BJ (cell line): ENCODE results near the gene SPCS1. TPM values are rescaled to one million over a fixed set of nuclear protein-coding genes. Genes with fewer than 3 reads are reported as not detected.

ENCODE experiments used
- CTCF ChIA-PET: fragments of 350-600 bp; formaldehyde crosslinking; extraction: SDS; loops from one replicate; lab custom pipeline; 2021; ENCODE audit warnings: antibody characterized with exemption, inconsistent platforms; lab: Yijun Ruan, JAX
- POLR2A ChIA-PET: fragments of 300-600 bp; sonication (Branson Sonifier 250); formaldehyde crosslinking; extraction: SDS; loops from one replicate; lab custom pipeline; 2021; ENCODE audit warnings: antibody characterized with exemption; lab: Charles Lee
- DNase-seq: peaks from one replicate; pipeline ENCODE4 v3.0.0-alpha.2; 2011; ENCODE audit warnings: low read depth
- H3K27me3 ChIP-seq: 2 replicates; pipeline ENCODE4 v1.6.0; 2011; ENCODE audit warnings: low read length; ENCODE audit not compliant: control insufficient read depth, insufficient read depth
- H3K36me3 ChIP-seq: 2 replicates; pipeline ENCODE4 v1.5.1; 2011; ENCODE audit warnings: low read length; ENCODE audit not compliant: control insufficient read depth, insufficient read depth
- H3K4me3 ChIP-seq: 2 replicates; pipeline ENCODE4 v1.5.1; 2011; ENCODE audit warnings: low read depth, mild to moderate bottlenecking, control low read depth, low read length
- polyA plus RNA-seq: library from polyadenylated mRNA; depleted of rRNA; stranded (reverse); fragments of >200 nt; gene quantifications from 2 replicates; pipeline ENCODE4 v1.2.3, GENCODE V29; 2011
- TF ChIP-seq, protein P1 (sequence below): IDR thresholded peaks from 2 replicates; pipeline ENCODE4 v1.5.1; 2011; ENCODE audit warnings: low read depth, mild to moderate bottlenecking, control low read depth, inconsistent platforms, low read length, moderate library complexity; ENCODE audit not compliant: insufficient read depth

Gene SPCS1
- polyA plus RNA-seq, 1 experiment = 79.6 TPM

DNA sequence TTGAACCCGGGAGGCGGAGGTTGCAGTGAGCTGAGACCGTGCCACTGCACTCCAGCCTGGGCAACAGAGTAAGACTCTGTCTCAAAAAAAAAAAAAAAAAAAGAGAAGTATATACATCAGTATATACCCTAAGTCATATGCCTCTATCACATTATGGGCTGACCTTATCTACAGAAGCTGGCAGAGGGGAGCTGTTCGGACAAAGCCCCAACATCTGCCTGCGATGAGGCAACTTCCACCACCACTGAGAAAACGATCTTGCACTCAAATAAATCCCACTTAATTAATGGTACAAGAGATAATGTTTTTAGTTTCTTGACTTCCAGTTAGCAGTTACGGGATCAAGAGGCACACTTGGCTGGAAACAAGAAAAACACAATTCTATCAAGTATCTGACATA lies 2.6 kb upstream of the SPCS1 start:
- POLR2A ChIA-PET = no interaction called here
- no peaks in the 10 kb centered on the region for H3K27me3 ChIP-seq
- CTCF ChIA-PET = no interaction called here
- H3K36me3 ChIP-seq = peaks cover 3% of the 10 kb centered on the region
- TF ChIP-seq, protein P1, sequence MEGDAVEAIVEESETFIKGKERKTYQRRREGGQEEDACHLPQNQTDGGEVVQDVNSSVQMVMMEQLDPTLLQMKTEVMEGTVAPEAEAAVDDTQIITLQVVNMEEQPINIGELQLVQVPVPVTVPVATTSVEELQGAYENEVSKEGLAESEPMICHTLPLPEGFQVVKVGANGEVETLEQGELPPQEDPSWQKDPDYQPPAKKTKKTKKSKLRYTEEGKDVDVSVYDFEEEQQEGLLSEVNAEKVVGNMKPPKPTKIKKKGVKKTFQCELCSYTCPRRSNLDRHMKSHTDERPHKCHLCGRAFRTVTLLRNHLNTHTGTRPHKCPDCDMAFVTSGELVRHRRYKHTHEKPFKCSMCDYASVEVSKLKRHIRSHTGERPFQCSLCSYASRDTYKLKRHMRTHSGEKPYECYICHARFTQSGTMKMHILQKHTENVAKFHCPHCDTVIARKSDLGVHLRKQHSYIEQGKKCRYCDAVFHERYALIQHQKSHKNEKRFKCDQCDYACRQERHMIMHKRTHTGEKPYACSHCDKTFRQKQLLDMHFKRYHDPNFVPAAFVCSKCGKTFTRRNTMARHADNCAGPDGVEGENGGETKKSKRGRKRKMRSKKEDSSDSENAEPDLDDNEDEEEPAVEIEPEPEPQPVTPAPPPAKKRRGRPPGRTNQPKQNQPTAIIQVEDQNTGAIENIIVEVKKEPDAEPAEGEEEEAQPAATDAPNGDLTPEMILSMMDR = no peak
- no peak overlapping the region for H3K4me3 ChIP-seq
- DNase-seq = no peak

DNA sequence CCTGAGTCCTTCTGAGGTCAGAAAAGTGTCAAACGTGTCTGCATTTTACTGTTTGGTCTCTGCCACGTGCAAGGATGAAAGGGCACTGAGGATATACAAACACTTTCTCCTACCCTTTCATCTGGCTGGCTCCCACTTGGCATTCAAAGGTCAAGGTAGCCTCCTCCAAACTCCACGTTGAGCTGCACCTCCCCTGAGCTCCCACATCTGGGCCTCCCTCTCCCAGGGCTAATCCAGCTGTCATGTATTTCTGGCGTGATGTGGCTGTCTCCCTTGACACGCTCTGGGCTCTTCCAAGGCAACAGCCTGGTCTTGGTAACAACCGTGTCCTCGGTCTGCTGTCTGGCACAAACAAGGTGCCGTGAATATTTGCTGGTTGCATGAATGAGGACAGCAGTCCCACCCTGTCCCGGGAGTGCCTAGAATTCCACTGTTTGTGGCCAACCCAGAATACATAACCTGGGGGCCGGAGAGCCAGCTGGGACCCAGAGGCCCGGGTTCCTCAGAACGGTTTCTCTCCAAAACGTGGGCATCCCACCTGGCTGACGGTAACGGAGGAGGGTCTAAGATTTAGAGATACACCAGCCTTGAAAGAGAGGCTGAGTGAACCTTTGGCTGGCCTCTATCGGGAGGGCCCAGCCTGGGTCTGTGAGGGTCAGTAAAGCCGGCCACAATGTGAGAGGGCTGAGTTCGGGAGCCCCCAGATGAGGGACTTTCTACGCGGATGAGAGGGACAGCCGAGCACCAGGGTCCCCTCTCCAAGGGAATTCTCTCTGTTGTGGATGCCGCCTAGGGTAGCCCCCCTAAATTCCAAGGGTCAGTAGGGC lies 1.1 kb upstream of the SPCS1 start:
- H3K4me3 ChIP-seq = peak overlapping the region; percentile 65
- H3K36me3 ChIP-seq = peaks cover 4% of the 10 kb centered on the region
- TF ChIP-seq, protein P1 = no peak
- DNase-seq = no peak
- no peaks in the 10 kb centered on the region for H3K27me3 ChIP-seq
- ChIA-PET CTCF (interaction anchor here (1.9 kb wide), 1 partner anchor 12 kb away, joined by 5 read pairs; no protein-coding TSS in a partner anchor), POLR2A (no interaction called here)

DNA sequence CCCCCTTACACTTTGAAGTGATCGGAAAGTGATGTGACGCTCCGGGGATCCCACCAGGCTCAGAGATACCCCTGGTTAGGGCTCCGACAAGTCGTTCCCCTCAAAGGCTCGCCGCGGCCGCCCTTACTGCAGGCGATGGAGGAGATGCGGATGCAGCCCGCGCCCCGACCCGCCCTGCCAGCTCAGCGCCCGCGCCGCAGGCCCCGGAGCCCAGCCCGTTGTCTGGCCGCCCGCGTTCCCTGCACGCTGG lies 543 bp upstream of the SPCS1 start:
- CTCF ChIA-PET = interaction anchor here (1.9 kb wide), 1 partner anchor 13 kb away, joined by 5 read pairs; no protein-coding TSS in a partner anchor

DNA sequence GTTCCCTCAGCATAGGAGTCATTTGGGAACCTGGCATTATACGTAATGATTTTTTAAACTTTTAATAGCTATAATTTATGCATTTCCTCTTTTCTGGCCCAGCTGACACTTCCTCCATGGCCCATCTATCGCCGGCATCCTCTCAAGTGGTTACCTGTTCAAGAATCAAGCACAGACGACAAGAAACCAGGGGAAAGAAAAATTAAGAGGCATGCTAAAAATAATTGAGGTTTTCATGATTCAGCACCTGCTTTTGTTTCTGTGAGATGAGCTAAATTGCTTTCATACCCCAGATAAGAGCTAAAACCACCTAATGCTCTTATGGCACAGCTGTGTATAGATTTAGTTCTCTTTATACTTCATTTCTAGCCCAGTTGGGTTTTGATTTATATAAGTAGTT lies 1.7 kb downstream of the SPCS1 start:
- Histone ChIP-seq H3K36me3 (peaks cover 4% of the 10 kb centered on the region), H3K4me3 (no peak overlapping the region), H3K27me3 (no peaks in the 10 kb centered on the region)
- DNase-seq = no peak
- TF ChIP-seq, protein P1 = no peak
- CTCF ChIA-PET = interaction anchor here (0.6 kb wide), 1 partner anchor 260 kb away, joined by 5 read pairs; no protein-coding TSS in a partner anchor
- POLR2A ChIA-PET = no interaction called here

More for the DNA sequence above, 543 bp upstream of the SPCS1 start:
- DNase-seq = no peak
- TF ChIP-seq, protein P1 = no peak
- POLR2A ChIA-PET = interaction anchor here (0.6 kb wide), 1 partner anchor 16 kb away, joined by 14 read pairs; no protein-coding TSS in a partner anchor
- peaks cover 2% of the 10 kb centered on the region; the same call in 1 of the 2 replicates for H3K36me3 ChIP-seq
- no peaks in the 10 kb centered on the region for H3K27me3 ChIP-seq
- peak overlapping the region; percentile 65 for H3K4me3 ChIP-seq

DNA sequence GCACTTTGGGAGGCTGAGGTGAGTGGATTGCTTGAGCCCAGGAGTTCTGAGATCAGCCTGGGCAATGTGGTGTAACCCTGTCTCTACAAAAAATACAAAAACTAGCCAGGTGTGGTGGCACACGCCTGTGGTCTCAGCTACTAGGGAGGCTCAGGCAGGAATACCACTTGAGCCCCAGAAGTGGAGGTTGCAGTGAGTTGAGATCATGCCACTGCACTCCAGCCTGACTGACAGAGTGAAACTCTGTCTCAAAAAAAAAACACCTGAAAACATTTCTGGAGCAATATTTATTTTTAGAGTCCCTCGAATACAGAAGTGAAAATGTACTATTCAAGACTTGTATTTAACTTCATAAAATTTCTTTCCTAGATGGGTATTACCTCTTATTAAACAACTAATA lies 4.6 kb downstream of the SPCS1 start:
- no peak overlapping the region for H3K4me3 ChIP-seq
- DNase-seq = no peak
- POLR2A ChIA-PET = no interaction called here
- CTCF ChIA-PET = no interaction called here
- H3K27me3 ChIP-seq = no peaks in the 10 kb centered on the region
- TF ChIP-seq, protein P1 = no peak
- H3K36me3 ChIP-seq = peaks cover 5% of the 10 kb centered on the region
